Smooth muscle cell (in vitro differentiated cells): ENCODE results near the gene MED13. TPM values are rescaled to one million over a fixed set of nuclear protein-coding genes. Genes with fewer than 3 reads are reported as not detected.

Source experiments
- DNase-seq: peaks from one replicate; lab custom pipeline; 2025; ENCODE audit not compliant: unreplicated experiment; lab: John Stamatoyannopoulos, UW
- H2AFZ ChIP-seq: fragments of 200-600 bp; sonication (generic); 2 replicates; pipeline ENCODE4 v1.6.0; 2016; ENCODE audit warnings: antibody characterized with exemption, low read depth, mild to moderate bottlenecking
- H3F3A ChIP-seq: fragments of 200-600 bp; sonication (generic); 2 replicates; pipeline ENCODE4 v1.6.0; 2017; ENCODE audit warnings: antibody characterized with exemption, low read depth
- H3K27ac ChIP-seq: fragments of 200-600 bp; sonication (generic); 2 replicates; pipeline ENCODE4 v1.5.1; 2016; ENCODE audit warnings: low read depth, mild to moderate bottlenecking
- H3K27me3 ChIP-seq: fragments of 200-600 bp; sonication (generic); 2 replicates; pipeline ENCODE4 v1.6.1; 2016; ENCODE audit warnings: low read depth, mild to moderate bottlenecking
- H3K36me3 ChIP-seq: fragments of 200-600 bp; sonication (generic); 2 replicates; pipeline ENCODE4 v1.5.1; 2016; ENCODE audit warnings: low read depth
- H3K4me1 ChIP-seq: fragments of 200-600 bp; sonication (generic); 2 replicates; pipeline ENCODE4 v1.5.1; 2016; ENCODE audit warnings: low read depth
- H3K4me2 ChIP-seq: fragments of 200-600 bp; sonication (generic); 2 replicates; pipeline ENCODE4 v1.6.0; 2016; ENCODE audit warnings: mild to moderate bottlenecking
- H3K4me3 ChIP-seq: fragments of 200-600 bp; sonication (generic); 2 replicates; pipeline ENCODE4 v1.5.1; 2016; ENCODE audit warnings: mild to moderate bottlenecking
- H3K79me2 ChIP-seq: fragments of 200-600 bp; sonication (generic); 2 replicates; pipeline ENCODE4 v1.6.0; 2016; ENCODE audit warnings: low read depth, mild to moderate bottlenecking
- H3K9ac ChIP-seq: fragments of 200-600 bp; sonication (generic); 2 replicates; pipeline ENCODE4 v1.6.0; 2016; ENCODE audit warnings: low read depth
- H3K9me3 ChIP-seq: fragments of 200-600 bp; sonication (generic); replicated peaks from 2 replicates; pipeline ENCODE4 v1.5.1; 2016; ENCODE audit warnings: low read depth
- H4K20me1 ChIP-seq: fragments of 200-600 bp; sonication (generic); 2 replicates; pipeline ENCODE4 v1.6.0; 2016; ENCODE audit warnings: low read depth
- CTCF ChIP-seq: fragments of 200-600 bp; sonication (generic); IDR thresholded peaks from 2 replicates; pipeline ENCODE4 v1.5.1; 2017; ENCODE audit warnings: borderline replicate concordance, mild to moderate bottlenecking, antibody characterized with exemption; ENCODE audit not compliant: insufficient read depth, poor library complexity, severe bottlenecking
- WGBS: methylation state at CpG from one replicate; pipeline ENCODE4 v1.1.7; 2016; ENCODE audit warnings: low lambda C conversion rate; 5-methylcytosine and 5-hydroxymethylcytosine counted together
- polyA plus RNA-seq: library from polyadenylated mRNA; unstranded; fragments of >200 nt; fragmentation: Nextera tagmentation; extraction: Ambion mirVana; gene quantifications from 2 replicates; pipeline ENCODE4 v1.2.1, GENCODE V29; 2016
- total RNA-seq: library from RNA; depleted of rRNA; stranded (reverse); fragments of >200 nt; gene quantifications from 2 replicates; pipeline ENCODE4 v1.2.3, GENCODE V29; 2014

The MED13 gene
- total and polyA plus RNA-seq, 2 experiments from 2014 or later = 3.2 to 50.0 TPM

DNA sequence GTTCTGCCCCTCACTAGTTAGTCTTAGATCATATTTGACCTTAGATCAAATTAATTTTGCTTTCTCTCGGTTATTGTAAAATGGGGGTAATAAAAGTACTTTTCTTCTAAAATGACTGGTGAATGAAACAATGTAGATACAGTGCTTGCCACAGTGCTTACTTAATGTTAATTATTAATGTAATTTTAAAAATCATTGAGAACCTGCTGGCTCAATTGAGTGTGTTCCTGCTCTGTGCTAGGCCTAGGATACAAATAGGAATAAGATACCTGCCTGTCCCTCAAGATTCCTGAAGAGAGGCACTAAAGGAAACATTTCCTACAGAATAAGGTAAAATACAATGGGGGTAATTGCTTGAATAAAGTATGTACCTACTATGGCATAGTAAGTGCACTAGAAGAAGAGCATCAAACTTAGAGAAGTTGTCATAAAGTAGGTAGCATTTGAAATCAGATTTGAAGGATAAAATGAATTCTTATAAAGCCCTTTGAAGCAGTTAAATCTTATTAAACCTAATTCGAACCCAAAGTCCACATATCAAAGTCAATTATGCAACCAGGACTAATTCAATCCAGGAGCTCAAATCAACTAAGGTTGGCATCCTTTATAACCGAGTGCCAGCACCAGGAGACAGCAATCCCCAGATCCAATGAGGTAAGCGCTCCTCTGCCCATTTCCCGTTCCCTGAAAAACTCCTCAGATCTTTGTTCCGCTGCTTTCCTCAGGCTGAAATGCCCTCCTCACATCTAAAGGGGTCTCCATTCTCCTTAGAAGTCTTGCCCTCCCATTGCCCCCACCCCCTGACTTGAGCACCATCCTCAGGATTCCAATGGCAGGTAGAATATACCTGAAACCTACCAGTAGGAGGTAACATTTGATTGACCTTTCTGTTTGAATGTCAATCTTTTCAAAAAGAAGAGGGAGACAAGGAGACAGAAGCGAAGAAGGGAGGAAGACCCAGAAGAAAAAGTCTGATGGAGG lies 2.4 kb upstream of the MED13 start:
- peaks cover 25% of the 10 kb centered on the region for H4K20me1 ChIP-seq
- H3K27ac ChIP-seq = no peak overlapping the region
- no peak overlapping the region for H3K4me3 ChIP-seq
- no peaks in the 10 kb centered on the region for H3K27me3 ChIP-seq
- H3K9me3 ChIP-seq = no peaks in the 10 kb centered on the region
- H3K79me2 ChIP-seq = peaks cover 26% of the 10 kb centered on the region
- WGBS = 85% methylated on average over 7 of the region's 7 CpGs
- H3F3A ChIP-seq = no peaks in the 10 kb centered on the region
- H3K36me3 ChIP-seq = no peaks in the 10 kb centered on the region
- H3K9ac ChIP-seq = no peak overlapping the region
- H3K4me2 ChIP-seq = no peak overlapping the region
- H3K4me1 ChIP-seq = peaks cover 14% of the 10 kb centered on the region
- H2AFZ ChIP-seq = no peak overlapping the region
- no peak for TF ChIP-seq CTCF
- DNase-seq = no peak

DNA sequence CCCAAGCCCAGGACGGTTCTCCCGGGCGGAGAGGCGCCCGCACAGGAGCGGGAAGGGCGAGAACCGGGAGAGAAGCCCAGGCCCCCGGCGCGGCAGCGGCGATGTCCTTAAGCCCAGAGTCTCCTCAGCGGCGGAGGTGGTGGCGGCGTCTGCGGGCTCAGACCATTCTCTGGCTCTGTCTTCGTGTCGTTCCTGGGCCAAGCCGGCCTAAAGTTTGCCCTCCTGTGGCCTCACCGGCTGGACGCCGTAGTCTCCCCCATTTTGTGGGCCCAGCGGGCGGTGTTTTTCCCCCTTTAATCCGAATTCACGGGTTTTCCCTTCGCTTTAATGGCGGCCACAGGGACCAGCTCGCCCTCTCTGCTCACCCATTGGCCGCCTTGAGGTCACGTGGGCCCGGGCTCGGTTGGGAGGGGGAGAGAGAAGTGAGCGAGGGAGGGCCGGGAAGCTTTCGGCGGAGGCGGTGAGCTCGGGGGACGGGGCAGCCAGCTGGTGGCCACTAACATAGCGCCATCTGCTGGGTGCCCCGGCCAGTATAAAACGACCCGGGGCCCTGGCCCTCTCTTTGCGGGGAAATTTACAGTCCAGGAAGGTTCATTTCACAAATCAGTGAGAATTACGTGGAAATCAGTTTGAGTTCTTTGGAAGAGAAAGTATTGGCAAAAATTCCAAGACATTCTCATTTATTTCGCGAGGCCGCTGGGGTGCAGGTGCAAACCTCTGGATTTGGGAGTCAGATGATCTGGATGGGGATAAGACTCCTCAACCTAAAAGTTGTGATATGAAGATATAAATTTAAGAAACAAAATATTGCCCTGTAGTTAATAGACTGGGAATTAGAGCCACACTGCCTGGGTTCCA lies 762 bp upstream of the MED13 start:
- Histone ChIP-seq H3K79me2 (peaks cover 42% of the 10 kb centered on the region), H3K27me3 (no peaks in the 10 kb centered on the region), H3K27ac (peak overlapping the region; percentile 100), H3K9ac (peak overlapping the region; percentile 99), H3F3A (no peaks in the 10 kb centered on the region), H3K9me3 (no peaks in the 10 kb centered on the region), H2AFZ (peak overlapping the region; percentile 98), H3K4me2 (peak overlapping the region; percentile 92), H3K4me1 (peaks cover 26% of the 10 kb centered on the region), H4K20me1 (peaks cover 41% of the 10 kb centered on the region), H3K4me3 (peak overlapping the region; percentile 97), H3K36me3 (no peaks in the 10 kb centered on the region)
- peak; percentile 93 for DNase-seq
- WGBS = 1% methylated on average over 46 of the region's 51 CpGs
- TF ChIP-seq CTCF = peak; percentile 90

DNA sequence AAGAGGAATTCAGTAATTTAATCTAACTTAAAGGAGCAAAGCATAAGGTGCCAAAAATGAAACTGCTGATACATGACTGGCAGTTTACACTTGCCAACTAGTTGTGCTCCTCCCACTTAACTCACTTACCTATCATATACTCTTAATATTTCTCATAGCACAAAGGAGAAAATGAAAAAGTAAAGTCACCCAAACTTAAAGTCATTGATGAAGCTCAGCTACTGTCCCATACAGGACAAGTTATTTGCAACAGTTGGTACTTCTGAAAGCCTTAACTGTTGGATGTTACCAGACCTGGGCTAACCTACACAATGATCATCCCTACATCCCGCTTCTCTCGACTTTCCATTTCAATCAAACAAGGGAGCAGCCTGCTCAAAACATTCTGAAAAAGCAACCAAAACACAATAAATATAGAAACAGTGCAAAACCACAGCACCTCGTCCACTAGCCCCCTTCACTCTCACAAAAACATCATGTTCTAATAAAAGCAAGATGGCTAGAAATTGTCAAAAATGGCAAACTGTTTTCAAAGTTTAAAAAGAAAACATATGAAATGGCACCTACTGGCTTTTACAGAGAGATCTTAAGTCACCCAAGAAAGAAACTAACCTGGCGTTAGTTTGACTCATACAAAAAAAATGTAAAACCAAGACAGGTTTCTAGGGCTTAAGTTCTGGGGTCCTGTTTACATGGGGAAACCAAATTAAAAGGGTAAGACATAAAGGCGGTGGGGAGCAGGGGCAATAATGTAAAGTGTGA lies 868 bp downstream of the MED13 start:
- DNase-seq = no peak
- Histone ChIP-seq H3K27me3 (no peaks in the 10 kb centered on the region), H3K36me3 (no peaks in the 10 kb centered on the region), H3K79me2 (peaks cover 59% of the 10 kb centered on the region), H2AFZ (no peak overlapping the region), H3K9me3 (no peaks in the 10 kb centered on the region), H3K4me3 (peak overlapping the region; percentile 97), H3F3A (no peaks in the 10 kb centered on the region), H3K4me2 (peak overlapping the region; percentile 98), H3K9ac (peak overlapping the region; percentile 99), H3K4me1 (peaks cover 26% of the 10 kb centered on the region), H4K20me1 (peaks cover 57% of the 10 kb centered on the region), H3K27ac (peak overlapping the region; percentile 100)
- 3% methylated on average over 5 of the region's 5 CpGs for WGBS
- TF ChIP-seq CTCF = no peak
